PC-9 (cell line): ENCODE measurements around the gene INS. TPM values are rescaled to one million over a fixed set of nuclear protein-coding genes. Genes with fewer than 3 reads are reported as not detected.

Experiments
- BruUV-seq: library from RNA; stranded (reverse); fragments of 400-500 nt; replicated peaks from 2 replicates; lab custom pipeline; 2021; lab: Mats Ljungman, UMichigan
- CTCF ChIA-PET: fragments of 300-600 bp; sonication (Branson Sonifier 250); formaldehyde crosslinking; loops from one replicate; lab custom pipeline; 2022; ENCODE audit warnings: antibody characterized with exemption; lab: Charles Lee
- POLR2A ChIA-PET: fragments of 300-600 bp; sonication (Branson Sonifier 250); formaldehyde crosslinking; loops from one replicate; lab custom pipeline; 2022; ENCODE audit warnings: antibody characterized with exemption; ENCODE audit not compliant: unreplicated experiment; lab: Charles Lee
- DNase-seq, 2 experiments: peaks; one replicate each; pipeline versions ENCODE4 v3.0.0 to v3.0.0-alpha.2; 2015 to 2022; ENCODE audit warnings: mixed read lengths in 1 of 2
- H2AFZ ChIP-seq: fragments of 200-600 bp; sonication (generic); 2 replicates; pipeline ENCODE4 v1.8.1; 2017; ENCODE audit warnings: antibody characterized with exemption
- H3F3A ChIP-seq: fragments of 200-600 bp; sonication (generic); 2 replicates; pipeline ENCODE4 v1.8.1; 2017; ENCODE audit warnings: antibody characterized with exemption, mild to moderate bottlenecking, low read depth; ENCODE audit not compliant: insufficient read depth
- H3K27ac ChIP-seq: fragments of 200-600 bp; sonication (generic); 2 replicates; pipeline ENCODE4 v1.6.1; 2016; ENCODE audit warnings: mixed run types
- H3K27me3 ChIP-seq: fragments of 200-600 bp; sonication (generic); 2 replicates; pipeline ENCODE4 v1.6.1; 2016; ENCODE audit warnings: low read depth, mixed run types; ENCODE audit not compliant: insufficient read depth
- H3K36me3 ChIP-seq: fragments of 200-600 bp; sonication (generic); 2 replicates; pipeline ENCODE4 v1.6.1; 2016; ENCODE audit warnings: low read depth, mixed run types
- H3K4me1 ChIP-seq: fragments of 200-600 bp; sonication (generic); replicated peaks from 2 replicates; pipeline ENCODE4 v1.6.1; 2016; ENCODE audit warnings: mixed run types; ENCODE audit not compliant: insufficient read depth
- H3K4me2 ChIP-seq: fragments of 200-600 bp; sonication (generic); 2 replicates; pipeline ENCODE4 v1.6.1; 2017; ENCODE audit warnings: mixed run types
- H3K4me3 ChIP-seq: fragments of 200-600 bp; sonication (generic); 2 replicates; pipeline ENCODE4 v1.6.1; 2016; ENCODE audit warnings: mixed run types
- H3K79me2 ChIP-seq: fragments of 200-600 bp; sonication (generic); 2 replicates; pipeline ENCODE4 v1.6.1; 2017; ENCODE audit warnings: low read depth, mixed run types
- H3K9me2 ChIP-seq: fragments of 200-600 bp; sonication (generic); 2 replicates; pipeline ENCODE4 v1.8.1; 2017; ENCODE audit warnings: mild to moderate bottlenecking; ENCODE audit not compliant: insufficient read depth
- H3K9me3 ChIP-seq: fragments of 200-600 bp; sonication (generic); 2 replicates; pipeline ENCODE4 v1.8.1; 2016; ENCODE audit warnings: low read depth; ENCODE audit not compliant: insufficient read depth
- H4K20me1 ChIP-seq: fragments of 200-600 bp; sonication (generic); 2 replicates; pipeline ENCODE4 v1.8.1; 2017; ENCODE audit not compliant: insufficient read depth
- CTCF ChIP-seq: fragments of 200-600 bp; sonication (generic); conservative IDR thresholded peaks from 2 replicates; pipeline ENCODE4 v1.6.1; 2017; ENCODE audit warnings: mixed run types, antibody characterized with exemption, mild to moderate bottlenecking, moderate library complexity
- EZH2 ChIP-seq: fragments of 200-600 bp; sonication (generic); IDR thresholded peaks from 2 replicates; pipeline ENCODE4 v1.8.0; 2017; ENCODE audit warnings: antibody characterized with exemption, low read depth
- intact Hi-C: fragments of 100-400 bp; cut with micrococcal nuclease; formaldehyde crosslinking; loops from one replicate; pipeline ENCODE4 v1.10.0; 2022; ENCODE audit not compliant: unreplicated experiment
- total RNA-seq: library from RNA; stranded (reverse); gene quantifications from 2 replicates; pipeline ENCODE4 v1.2.3, GENCODE V29; 2021

The INS gene
- total RNA-seq, 1 experiment from 2014 or later: not detected

GRCh38 chr11:2133241-2134021, 27.6 kb downstream of the INS start:
- H3K36me3 ChIP-seq: no peaks in the 10 kb centered on the region
- H3K79me2 ChIP-seq: no peaks in the 10 kb centered on the region
- intact Hi-C loops: no loop called here
- BruUV-seq: no TSS peak
- no peaks in the 10 kb centered on the region for H3F3A ChIP-seq
- H2AFZ ChIP-seq: no peak overlapping the region
- H3K27me3 ChIP-seq: peaks cover 34% of the 10 kb centered on the region
- no peaks in the 10 kb centered on the region for H4K20me1 ChIP-seq
- TF ChIP-seq CTCF (no peak), EZH2 (no peak)
- DNase-seq: no peak
- ChIA-PET POLR2A (no interaction called here), CTCF (no interaction called here)
- no peak overlapping the region for H3K27ac ChIP-seq
- no peaks in the 10 kb centered on the region for H3K4me1 ChIP-seq
- no peaks in the 10 kb centered on the region for H3K9me3 ChIP-seq
- H3K4me2 ChIP-seq: no peak overlapping the region
- no peaks in the 10 kb centered on the region for H3K9me2 ChIP-seq
- no peak overlapping the region for H3K4me3 ChIP-seq

- no peaks in the 10 kb centered on the region for H3K9me2 ChIP-seq
- no peak for TF ChIP-seq EZH2
- no peak for TF ChIP-seq CTCF
- H3K79me2 ChIP-seq: no peaks in the 10 kb centered on the region
- H3K4me2 ChIP-seq: no peak overlapping the region
- POLR2A ChIA-PET: interaction anchor here (0.7 kb wide), 1 partner anchor 153 kb away, joined by 4 read pairs; no protein-coding TSS in a partner anchor
- no peak overlapping the region for H3K4me3 ChIP-seq
- no peak overlapping the region for H2AFZ ChIP-seq
- H3K4me1 ChIP-seq: no peaks in the 10 kb centered on the region
- no peak overlapping the region for H3K27ac ChIP-seq
- no TSS peak for BruUV-seq
- CTCF ChIA-PET: no interaction called here
- intact Hi-C loops: no loop called here
- no peaks in the 10 kb centered on the region for H3K9me3 ChIP-seq
- H3K36me3 ChIP-seq: no peaks in the 10 kb centered on the region
- H4K20me1 ChIP-seq: no peaks in the 10 kb centered on the region
- peaks cover 34% of the 10 kb centered on the region for H3K27me3 ChIP-seq
- no peaks in the 10 kb centered on the region for H3F3A ChIP-seq
- no peak for DNase-seq
Observed at GRCh38 chr11:2132874-2133240, 28.2 kb downstream of the INS start.

- Histone ChIP-seq H3K79me2 (no peaks in the 10 kb centered on the region), H3K36me3 (no peaks in the 10 kb centered on the region), H3K27ac (no peak overlapping the region), H3K4me1 (no peaks in the 10 kb centered on the region), H3K4me3 (no peak overlapping the region), H3K4me2 (no peak overlapping the region), H3K9me3 (no peaks in the 10 kb centered on the region), H3K27me3 (peaks cover 28% of the 10 kb centered on the region), H3F3A (no peaks in the 10 kb centered on the region), H3K9me2 (no peaks in the 10 kb centered on the region), H2AFZ (no peak overlapping the region), H4K20me1 (no peaks in the 10 kb centered on the region)
- CTCF ChIA-PET: no interaction called here
- intact Hi-C loops: no loop called here
- no peak for DNase-seq
- POLR2A ChIA-PET: interaction anchor here (0.7 kb wide), 1 partner anchor 152 kb away, joined by 4 read pairs; no protein-coding TSS in a partner anchor
- no TSS peak for BruUV-seq
- TF ChIP-seq CTCF (no peak), EZH2 (no peak)
Observed at GRCh38 chr11:2132246-2132645, 28.8 kb downstream of the INS start.
